ENCODE results near the gene DPP7.
A peak's percentile ranks its signal among the peaks of the same experiment; 100 is the strongest.

DPP7 gene

GRCh38 chr9:137068539-137069507 is 45.7 kb downstream of the DPP7 start:
- Histone ChIP-seq H3K27me3 (ENCODE audit: insufficient read depth, poor library complexity, severe bottlenecking) (no peaks in the 10 kb centered on the region), H3K27ac (replicated peaks) (no peak overlapping the region), H3K4me3 (replicated peaks; ENCODE audit: insufficient read depth, low read length) (peak overlapping the region; percentile 50)
- DNase-seq (ENCODE audit: low read depth in 1 of 2, low spot score in 1 of 2) = no peak
- TF ChIP-seq REST (IDR thresholded peaks at IDR 0.05; ENCODE audit: insufficient replicate concordance, low read depth) = no peak
- TF ChIP-seq SPI1 (IDR thresholded peaks at IDR 0.05; ENCODE audit: borderline replicate concordance, low read depth) = no peak
- TF ChIP-seq GABPA (IDR thresholded peaks at IDR 0.05; ENCODE audit: low read depth) = no peak
- TF ChIP-seq POLR2AphosphoS5 (IDR thresholded peaks at IDR 0.05; ENCODE audit: low read depth) = no peak
- TF ChIP-seq, protein P1, sequence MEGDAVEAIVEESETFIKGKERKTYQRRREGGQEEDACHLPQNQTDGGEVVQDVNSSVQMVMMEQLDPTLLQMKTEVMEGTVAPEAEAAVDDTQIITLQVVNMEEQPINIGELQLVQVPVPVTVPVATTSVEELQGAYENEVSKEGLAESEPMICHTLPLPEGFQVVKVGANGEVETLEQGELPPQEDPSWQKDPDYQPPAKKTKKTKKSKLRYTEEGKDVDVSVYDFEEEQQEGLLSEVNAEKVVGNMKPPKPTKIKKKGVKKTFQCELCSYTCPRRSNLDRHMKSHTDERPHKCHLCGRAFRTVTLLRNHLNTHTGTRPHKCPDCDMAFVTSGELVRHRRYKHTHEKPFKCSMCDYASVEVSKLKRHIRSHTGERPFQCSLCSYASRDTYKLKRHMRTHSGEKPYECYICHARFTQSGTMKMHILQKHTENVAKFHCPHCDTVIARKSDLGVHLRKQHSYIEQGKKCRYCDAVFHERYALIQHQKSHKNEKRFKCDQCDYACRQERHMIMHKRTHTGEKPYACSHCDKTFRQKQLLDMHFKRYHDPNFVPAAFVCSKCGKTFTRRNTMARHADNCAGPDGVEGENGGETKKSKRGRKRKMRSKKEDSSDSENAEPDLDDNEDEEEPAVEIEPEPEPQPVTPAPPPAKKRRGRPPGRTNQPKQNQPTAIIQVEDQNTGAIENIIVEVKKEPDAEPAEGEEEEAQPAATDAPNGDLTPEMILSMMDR (IDR thresholded peaks at IDR 0.05; ENCODE audit: insufficient read depth, low read length) = no peak

- DNase-seq (ENCODE audit: low read depth in 1 of 2, low spot score in 1 of 2) = peak; percentile 81 to 86
- H3K4me3 ChIP-seq (replicated peaks; ENCODE audit: insufficient read depth, low read length) = no peak overlapping the region
- H3K27me3 ChIP-seq (ENCODE audit: insufficient read depth, poor library complexity, severe bottlenecking) = no peaks in the 10 kb centered on the region
- H3K27ac ChIP-seq (replicated peaks) = no peak overlapping the region
- TF ChIP-seq, protein P1 (IDR thresholded peaks at IDR 0.05; ENCODE audit: insufficient read depth, low read length) = peak; percentile 74
- no peak for TF ChIP-seq SPI1 (IDR thresholded peaks at IDR 0.05; ENCODE audit: borderline replicate concordance, low read depth)
These were observed 46.5 kb downstream of the DPP7 start for GRCh38 chr9:137067860-137068538.

DNA sequence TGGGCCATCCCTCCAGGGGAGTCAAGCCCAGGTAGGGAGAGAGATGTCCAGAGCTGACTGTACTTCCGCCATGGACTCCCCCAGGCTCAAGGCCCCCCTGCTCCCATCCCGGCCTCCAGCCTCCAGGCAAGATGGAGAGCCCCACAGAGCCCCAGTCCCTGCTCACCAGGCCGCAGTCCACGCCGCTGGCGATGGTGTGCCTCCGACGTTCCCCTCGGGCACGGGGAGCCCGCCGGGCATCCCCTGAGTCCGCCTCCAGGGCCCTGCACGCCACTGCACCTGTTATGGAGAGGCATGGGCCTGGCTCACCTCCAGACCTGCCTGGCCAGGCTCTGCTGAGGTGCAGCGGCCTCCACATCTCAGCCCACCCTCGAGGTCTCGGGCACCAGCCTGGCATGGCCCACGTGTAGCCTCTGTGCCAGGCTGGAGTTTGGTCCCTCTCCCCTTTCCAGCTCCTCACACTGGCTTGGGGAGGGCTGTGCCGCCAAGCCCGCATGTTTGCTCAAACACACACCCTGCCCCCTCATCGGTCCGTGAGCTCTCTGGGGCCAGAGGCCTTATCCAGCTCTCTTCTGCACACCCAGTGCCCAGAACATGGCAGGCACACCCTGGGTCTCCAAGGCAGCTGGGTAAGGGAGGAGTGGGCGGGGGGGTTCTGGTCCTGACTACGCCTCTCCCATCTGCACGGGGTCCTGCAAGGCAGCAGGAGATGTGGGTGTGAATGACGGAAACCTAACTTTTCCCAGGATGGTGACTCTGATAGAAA is 48.3 kb downstream of the DPP7 start:
- H3K27me3 ChIP-seq (ENCODE audit: insufficient read depth, poor library complexity, severe bottlenecking) = no peaks in the 10 kb centered on the region
- H3K4me3 ChIP-seq (replicated peaks; ENCODE audit: insufficient read depth, low read length) = no peak overlapping the region
- H3K27ac ChIP-seq (replicated peaks) = no peak overlapping the region
- DNase-seq (ENCODE audit: low read depth in 1 of 2, low spot score in 1 of 2) = no peak
- no peak for TF ChIP-seq REST (IDR thresholded peaks at IDR 0.05; ENCODE audit: insufficient replicate concordance, low read depth)
- TF ChIP-seq, protein P1 (IDR thresholded peaks at IDR 0.05; ENCODE audit: insufficient read depth, low read length) = no peak
- TF ChIP-seq SPI1 (IDR thresholded peaks at IDR 0.05; ENCODE audit: borderline replicate concordance, low read depth) = no peak
- no peak for TF ChIP-seq GABPA (IDR thresholded peaks at IDR 0.05; ENCODE audit: low read depth)
- TF ChIP-seq POLR2AphosphoS5 (IDR thresholded peaks at IDR 0.05; ENCODE audit: low read depth) = no peak

Data from HL-60 (cell line).